ENCODE data around the gene USP47. TPM values are rescaled to one million over a fixed set of nuclear protein-coding genes. Genes with fewer than 3 reads are reported as not detected.

Gene USP47
- total RNA-seq, 1 donor from 2014 or later, result 63.5 TPM

DNA sequence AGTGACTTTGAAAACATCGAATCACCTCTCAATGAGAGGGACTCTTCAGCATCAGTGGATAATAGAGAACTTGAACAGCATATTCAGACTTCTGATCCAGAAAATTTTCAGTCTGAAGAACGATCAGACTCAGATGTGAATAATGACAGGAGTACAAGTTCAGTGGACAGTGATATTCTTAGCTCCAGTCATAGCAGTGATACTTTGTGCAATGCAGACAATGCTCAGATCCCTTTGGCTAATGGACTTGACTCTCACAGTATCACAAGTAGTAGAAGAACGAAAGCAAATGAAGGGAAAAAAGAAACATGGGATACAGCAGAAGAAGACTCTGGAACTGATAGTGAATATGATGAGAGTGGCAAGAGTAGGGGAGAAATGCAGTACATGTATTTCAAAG lies 100.9 kb downstream of the USP47 start:
- no peak for DNase-seq

DNA sequence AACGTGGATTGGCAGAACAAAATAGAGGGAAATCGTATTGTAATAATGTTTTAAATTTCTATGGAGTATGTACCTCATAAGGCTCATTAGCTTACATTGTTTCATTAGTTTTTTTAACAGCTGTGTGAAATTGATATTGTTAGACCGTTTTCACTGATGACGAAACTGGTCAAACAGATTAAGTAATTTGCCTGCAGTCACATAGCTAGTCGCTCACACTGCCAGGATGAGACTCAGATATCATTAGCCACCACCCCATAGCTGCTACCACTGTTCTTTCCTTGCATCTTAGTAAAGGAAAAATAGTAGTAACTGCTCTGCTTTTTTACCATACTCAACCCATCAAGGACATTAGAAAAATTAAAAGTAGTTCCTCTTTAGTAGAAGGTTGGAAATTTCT lies 102.7 kb downstream of the USP47 start:
- DNase-seq, result no peak

DNA sequence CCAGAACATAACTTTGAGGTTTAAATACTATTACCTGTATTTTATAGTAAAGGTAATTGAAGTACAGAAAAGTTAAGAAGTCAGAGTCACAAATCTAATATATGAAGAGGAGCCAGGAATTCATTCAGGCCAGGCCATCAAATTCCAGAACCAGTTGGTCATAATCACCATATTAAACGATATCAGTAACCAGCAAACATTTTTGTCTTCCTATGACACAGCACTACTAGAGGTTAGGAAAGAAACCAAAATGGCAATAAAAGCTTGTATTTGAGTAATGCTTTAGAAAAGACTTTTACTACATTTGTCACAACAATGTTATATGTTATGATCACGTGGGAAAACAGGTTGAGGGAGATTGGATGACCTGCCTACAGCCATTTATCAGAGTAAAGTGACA lies 104.4 kb downstream of the USP47 start:
- no peak for DNase-seq

DNA sequence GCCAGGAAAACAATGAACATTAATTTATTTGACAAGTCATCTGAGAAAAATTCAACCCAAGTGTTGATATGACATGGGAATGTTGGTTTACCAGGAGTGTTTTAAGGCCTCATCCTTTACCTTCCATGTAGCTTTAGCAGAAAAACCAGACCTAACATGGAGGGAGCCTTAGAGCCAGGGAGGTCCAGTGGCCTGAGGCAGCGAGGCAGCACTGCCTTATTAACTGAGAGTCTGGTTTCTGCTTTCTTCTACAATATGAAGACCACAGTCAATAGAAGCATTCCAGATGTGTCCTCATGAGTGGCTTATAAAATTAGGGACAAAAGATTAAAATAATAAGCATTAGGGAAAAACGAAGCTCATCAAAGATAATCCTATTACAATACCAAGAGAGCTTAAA lies 105.1 kb downstream of the USP47 start:
- no peak for DNase-seq

DNA sequence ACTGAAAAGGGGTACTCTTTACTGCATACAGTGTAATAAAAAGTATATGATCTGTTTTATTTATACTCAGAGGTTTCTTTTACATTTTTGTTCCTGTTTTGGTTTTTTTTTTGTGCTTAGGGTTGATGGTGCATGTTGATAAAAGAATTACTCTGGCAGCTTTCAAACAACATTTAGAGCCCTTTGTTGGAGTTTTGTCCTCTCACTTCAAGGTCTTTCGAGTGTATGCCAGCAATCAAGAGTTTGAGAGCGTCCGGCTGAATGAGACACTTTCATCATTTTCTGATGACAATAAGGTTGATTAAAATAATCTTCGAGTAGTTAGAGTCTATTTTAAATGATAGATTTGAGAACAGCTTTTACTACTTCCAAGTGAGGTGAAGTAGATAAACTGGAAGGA lies 106.1 kb downstream of the USP47 start:
- no peak for DNase-seq

DNA sequence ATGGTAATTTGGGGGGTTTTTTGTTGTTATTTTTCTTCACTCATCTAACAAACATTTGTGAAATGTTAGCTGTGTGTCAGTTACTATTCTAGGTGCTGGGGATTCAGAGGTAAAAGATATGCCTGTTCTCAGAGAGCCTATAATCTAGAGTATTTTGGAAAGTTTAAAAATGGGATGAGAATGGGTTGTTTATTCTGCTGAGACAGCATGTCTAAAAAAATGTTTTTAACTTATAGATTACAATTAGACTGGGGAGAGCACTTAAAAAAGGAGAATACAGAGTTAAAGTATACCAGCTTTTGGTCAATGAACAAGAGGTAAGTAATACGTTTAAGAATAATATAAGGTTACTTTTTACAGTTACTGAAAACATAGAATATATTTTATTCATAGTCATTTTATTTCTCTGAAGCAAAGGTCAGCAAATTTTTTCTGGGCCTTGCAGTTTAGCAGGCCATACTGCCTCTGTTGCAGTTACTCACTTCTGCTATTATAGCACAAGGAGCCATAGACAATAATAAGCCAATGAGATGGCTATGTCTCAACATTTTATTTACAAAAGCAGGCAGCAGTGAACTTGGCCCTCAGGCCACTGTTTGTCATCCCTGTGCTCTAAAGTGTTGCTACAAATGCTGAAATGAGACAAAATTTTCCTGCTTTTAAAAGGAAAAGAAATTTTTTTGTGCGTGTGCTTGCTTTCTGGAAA lies 106.6 kb downstream of the USP47 start:
- DNase-seq, result no peak

DNA sequence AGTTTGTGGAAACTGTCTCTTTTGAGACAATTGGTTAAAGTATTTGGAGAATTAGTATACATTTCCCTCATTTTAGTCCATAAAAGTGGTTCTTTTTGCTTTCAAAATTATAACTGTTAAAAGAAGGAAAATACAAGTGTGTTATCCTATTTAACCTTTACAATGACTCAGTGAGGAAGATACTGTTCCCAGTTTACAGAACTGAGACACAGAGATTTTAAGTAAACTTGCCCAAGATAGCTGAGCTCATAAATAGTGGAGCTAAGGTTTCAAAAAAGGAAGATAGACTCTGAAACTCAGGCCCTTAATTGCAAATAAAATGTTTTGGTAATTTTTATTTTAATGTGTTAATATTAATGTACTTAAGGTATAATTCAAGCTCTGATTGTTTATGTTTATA lies 107.7 kb downstream of the USP47 start:
- no peak for DNase-seq

DNA sequence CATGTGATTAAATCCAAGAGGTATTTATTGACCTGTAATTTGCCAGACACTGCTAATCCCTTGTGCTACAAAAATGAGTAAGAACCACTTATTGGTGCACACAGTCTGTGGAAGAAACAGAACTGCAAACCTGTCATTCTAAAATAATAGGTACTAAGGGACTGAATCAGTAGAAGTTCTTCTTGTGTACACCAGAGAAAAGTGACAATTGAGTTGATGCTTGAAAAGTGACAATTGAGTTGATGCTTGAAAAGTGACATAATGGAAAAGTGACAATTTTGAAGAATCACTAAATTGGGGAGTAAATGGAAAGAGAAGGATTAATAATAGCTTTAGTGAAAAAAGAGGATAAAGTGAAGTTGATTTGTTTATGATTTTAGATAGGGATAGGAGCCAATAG lies 110.3 kb downstream of the USP47 start:
- no peak for DNase-seq

DNA sequence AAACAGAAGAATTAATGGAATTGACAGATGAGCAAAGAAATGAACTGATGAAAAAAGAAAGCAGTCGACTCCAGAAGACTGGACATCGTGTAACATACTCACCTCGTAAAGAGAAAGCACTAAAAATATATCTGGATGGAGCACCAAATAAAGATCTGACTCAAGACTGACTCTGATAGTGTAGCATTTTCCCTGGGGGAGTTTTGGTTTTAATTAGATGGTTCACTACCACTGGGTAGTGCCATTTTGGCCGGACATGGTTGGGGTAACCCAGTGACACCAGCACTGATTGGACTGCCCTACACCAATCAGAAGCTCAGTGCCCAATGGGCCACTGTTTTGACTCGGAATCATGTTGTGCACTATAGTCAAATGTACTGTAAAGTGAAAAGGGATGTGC lies 114.2 kb downstream of the USP47 start:
- no peak for DNase-seq

DNA sequence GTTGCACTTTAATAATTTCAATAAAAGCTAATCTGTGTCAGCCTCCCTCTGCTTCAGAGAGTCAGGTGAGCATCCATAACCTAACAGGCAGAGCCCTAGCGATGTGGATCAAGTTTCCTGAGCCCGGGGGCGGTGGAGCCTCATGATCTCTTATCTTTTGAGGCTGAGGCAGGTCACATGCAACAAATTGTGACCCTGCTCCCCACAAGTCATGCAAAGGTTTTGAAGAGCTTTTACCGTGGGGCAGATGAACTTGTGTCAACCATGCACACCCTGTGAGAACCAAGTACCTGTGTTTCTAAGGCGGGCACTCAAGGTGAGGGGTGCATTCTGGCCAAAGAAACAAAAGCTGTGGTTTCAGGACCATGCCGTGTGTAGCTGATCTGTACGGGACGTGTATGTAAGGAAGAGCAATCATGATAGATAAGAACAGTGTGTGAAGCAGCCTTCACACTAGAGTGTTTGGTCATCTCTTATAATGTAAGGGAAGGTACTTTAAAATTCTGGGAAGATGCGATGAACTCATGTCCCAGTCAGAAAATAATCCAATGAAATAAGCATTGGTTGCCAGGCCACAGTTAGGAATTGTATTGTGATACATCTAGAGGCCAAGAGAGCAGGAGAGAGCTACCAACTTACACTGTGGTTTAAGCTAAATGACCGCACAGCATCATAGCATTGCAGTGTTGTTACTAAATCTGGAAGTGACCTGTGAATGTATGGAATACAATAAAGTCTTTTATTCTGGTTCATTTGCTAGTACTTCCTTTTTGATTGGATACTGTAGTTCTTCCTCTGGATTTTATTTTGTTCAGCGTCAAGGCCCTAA lies 116.8 kb downstream of the USP47 start:
- DNase-seq, result no peak

DNA sequence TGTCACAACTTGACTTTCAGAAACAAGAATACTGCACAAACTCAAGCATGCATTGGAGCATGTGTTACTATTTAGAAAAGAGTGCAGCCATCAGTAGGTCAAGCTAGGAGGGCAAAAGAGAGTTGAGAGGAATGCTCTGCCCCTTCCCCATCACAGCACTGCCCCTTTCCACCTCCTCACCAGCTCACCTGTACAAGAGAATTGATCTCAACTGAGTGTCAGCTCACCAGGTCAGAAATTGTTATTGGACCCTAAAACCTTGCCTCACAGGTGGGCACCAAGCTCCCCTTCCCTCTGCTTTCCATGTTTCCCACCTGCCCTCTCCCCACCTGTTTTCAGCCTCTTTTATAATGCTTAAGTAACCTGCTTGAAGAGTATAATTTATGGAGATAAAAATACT lies 117.8 kb downstream of the USP47 start:
- no peak for DNase-seq

DNA sequence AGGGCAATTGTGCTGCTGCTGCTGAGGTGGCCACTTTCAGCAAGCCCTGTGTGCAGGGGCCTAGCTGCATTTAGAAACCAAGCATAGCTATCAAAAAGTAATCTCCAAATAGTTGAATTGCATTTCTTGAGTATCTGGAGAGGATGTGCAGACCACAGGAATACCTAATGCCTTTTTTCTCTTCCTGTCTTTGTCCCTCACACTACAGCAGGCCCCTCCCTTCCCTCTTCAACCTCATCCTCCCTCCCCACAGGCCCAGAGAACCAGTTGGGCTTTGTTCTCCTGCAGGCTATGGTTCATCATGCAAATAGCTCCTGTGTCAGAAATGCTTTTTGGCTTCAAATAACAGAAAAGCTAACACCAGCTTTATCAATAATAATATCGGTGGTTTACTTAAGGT lies 118.9 kb downstream of the USP47 start:
- peak; percentile 25 for DNase-seq

DNA sequence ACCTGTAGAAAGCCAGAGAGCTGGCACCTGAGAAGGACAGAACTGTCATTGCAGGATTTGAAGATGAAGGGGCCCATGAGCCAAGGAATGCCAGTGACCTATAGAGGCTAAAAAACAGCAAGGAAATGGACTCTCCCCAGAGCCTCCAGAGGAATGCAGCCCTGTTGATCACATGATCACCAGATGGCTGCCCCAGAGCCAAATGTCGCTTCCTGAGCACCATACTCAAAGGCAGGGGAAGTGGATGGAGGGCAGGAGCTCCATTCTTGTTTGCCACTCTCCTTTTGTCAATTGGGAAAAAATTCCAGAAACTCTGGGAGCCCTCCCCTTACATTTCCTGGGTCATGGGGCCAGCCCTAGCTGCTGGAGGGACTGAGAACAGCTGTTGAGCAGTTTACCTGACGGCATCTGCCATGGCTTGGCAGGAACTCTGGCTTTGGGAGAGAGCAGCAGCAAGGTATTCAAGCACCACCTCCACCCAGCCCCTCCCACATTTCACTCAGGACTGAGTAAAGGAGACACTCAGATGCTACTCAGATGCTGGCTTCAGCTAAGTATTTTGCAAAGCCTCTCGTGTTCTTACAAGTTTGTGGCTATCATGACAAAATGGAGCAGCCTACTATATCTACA lies 119.7 kb downstream of the USP47 start:
- DNase-seq, result no peak

DNA sequence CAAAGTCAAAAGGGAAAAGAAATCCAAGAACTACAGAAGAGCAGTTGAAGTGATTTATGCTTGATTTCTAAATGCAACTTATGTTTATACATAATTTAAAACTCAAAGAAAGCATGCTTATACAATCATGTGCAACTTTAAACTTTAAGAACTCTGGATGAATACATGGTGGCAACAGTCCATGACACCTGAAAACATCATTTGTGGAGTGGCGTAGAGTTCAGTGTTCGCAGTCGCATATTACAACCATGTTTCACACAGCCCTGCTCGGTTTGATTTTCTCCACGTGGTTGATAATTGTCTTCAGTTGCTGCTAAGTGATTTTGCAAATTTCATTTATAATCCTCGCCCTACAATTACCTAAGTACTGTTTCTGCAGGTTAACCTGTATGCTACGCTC lies 121.3 kb downstream of the USP47 start:
- no peak for DNase-seq

DNA sequence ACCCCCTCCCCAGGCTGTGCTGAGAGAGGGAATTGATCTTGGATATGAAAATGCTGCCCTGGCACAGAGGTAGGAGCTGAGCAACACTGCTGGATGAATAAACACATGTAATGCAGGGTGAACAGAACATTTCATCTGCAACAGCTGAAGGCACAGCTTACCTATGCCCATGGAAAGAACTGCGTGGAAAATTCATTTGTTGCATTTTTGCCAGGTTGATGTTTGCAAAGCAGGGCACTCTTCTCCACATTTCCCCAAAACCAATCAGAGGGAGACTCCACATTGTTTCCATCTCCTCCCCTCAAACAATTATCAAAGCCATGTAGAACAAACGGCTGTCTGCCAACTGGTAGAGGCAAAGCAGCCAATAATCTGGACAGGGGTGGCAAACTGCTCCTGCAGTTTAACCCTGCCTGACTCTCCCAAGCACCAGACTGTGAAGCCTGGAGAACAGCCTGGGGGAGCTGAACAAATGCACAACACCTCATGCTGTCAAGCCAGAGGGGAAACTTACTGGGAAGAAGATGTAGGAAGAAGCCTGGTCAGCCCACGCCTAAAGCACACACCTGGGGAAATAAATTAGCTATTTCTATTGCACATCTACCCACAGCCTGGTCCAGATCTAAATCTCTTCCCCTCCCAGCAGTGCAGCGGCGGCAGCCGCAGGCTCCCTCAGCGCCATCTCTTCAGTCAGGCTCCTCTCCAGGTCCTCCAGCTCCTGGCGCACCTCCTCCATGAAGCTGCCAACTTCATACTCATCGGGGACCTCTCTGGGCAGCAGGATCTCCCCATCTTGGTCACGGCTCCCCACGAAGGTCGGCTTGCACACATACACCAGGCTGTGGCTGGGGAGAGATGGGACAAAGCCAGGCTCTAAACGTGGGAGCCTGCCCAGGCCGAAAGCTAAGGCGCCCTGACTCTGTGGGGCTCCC lies 122.3 kb downstream of the USP47 start:
- DNase-seq, result no peak

DNA sequence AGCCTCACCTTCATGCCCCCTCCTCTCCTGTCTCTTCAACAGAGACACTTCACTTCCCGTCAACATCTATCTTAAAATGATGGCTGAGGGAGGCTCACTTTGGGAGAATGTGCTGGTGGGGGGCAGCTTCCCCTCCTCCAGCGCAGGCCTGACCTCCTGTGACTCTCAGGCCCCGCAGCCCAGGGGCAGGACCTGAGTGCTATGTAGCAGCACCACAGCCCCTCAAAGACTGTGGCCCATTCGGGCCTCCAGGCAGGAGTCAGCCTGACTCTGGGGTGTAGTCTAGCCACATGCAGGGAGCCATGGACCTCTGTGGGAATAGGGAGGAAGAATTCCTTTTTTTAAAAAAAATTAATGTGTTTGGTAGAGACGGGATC lies 123.0 kb downstream of the USP47 start:
- no peak for DNase-seq

DNA sequence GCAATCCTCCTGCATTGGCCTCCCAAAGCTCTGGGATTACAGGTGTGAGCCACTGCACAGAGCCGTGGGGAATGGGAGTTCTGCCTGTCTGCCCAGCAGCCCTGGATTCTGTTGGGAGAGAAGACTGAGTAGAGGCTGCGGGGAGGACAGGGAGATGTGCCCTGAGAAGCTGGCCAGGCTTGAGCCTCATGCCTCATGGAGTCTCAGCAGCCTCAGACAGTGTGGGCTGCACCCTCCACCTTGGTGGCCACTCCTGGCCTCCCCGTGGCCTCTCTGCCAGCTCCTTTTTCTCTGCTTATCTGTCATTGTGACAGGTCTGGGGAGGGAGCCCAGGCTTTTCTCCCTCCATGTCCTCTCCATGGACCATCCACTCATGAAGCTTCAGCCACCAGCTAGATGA lies 123.4 kb downstream of the USP47 start:
- DNase-seq, result no peak

DNA sequence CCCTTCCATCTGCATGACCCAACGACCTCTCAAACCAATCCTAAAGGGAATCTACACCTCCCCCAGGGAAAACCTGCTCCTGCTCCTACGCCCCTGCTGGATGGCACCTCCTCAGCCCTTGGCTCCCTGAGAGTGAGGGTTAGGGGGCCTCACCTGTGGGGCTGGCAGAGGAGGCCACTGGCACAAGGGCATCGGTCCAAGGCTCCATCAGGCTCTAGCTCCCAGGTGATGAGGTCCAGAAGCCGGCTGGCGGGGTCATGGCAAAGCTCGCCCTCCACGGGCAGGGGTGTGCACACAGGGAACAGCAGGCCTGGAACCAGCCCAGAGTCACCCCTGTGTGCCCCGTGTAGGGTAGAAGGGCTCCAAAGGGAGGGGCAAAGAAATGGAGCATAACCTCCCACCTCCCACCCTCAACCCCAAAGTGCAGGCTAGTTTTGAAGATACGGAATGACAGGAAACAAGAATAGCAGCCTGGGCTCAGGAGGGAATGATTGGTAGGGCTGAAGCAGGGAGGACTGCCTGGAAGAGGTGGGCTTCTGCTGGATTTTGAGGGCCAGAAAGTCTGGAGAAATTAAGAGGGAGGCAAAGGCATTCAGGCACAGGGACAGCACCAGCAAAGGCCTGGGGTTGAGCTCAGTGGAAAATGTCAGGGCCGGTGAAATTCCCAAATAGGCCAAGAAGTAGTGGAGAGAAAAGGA lies 124.0 kb downstream of the USP47 start:
- DNase-seq, result no peak

DNA sequence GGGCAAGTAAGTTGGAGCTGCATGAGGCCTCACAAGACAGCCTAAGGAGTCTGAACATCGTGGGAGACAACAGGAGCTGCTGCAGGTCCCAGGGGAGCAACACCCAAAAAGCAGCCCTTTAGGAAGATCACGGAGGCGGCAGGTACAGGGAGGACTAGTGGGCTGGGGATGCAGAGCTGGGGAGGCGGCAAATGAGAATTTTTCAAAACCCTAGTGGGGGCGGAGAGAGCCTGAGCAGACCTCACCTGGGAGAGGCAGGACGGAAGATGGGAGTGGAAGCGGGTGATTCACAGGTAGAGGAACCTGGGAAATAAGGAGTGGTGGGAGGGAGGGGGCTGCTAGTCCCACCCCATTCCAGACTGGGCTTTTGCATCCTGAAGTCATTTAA lies 124.6 kb downstream of the USP47 start:
- DNase-seq, result no peak

DNA sequence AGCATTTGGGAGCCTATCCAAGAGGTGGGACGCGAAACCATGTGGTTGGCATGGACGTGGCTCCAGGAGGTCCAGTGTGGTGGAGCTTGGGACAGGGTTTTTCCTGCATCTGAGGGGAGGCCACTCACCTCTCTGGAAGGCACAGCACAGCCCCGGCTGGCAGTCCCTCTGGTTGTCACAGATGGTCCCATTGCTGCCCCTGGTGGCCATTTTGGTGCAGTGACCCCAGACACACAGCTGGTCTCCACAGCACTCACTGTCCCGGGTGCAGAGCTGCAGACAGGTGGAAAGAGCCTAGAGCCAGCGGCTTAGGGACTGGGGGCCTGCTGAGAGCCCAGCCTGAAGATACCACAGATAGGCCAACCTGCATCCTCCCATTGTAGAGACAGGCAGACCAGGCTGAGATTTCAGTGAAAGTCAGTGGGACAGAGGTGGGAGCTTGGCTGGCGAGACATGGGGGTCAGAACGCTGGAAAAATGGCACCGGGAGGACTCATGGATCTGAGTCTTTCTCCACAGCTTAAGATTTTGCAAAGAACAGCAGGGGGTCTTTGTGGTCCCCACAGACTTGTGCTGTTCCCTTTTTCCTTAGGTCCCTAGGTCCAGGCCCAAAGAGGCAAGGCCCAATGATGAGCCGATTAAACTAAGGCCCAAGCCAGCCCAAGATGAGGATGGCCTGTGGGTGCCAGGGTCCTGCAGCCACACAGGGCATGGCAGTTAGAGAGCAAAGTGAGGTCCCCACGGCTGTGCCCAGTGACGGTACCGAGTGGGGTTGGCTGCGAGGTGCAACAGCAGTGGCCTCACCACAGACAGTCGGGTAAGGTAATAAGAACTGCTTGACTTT lies 125.3 kb downstream of the USP47 start:
- peak; percentile 77 for DNase-seq
